ENCODE data around the gene OR6P1.

The OR6P1 gene

GRCh38 chr1:158579733-158580132 lies 9.4 kb upstream of the OR6P1 start, which contains the start of gene OR10X1:
TSS of gene OR10X1 (minus strand) at chr1:158579899. CDS start at chr1:158579899, 0 bp downstream.
- H3K27me3 ChIP-seq (ENCODE audit: insufficient read depth, low read depth) = no peaks in the 10 kb centered on the region

DNA sequence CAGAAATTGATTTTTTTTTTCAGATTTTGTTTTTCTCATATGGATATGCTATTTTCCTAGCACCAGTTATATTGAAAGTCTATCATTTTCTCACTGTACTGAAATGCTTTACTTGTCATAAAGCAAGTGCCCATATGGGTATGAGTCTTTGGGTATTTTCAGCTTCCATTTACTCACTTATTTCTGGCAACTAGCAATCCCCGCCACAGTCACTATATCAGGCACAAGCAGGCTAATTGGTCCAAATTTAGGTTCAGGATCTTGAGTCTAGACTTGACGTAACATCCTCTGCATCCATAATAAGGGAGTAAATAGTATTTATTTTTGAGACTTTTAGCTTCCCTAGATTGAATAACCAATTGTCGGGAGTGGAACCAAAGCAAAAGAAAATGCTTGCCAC lies 7.2 kb upstream of the OR6P1 start:
- Histone ChIP-seq H3K79me2 (ENCODE audit: insufficient read depth, low read depth) (no peaks in the 10 kb centered on the region), H3K27ac (no peak overlapping the region), H3K27me3 (ENCODE audit: insufficient read depth, low read depth) (no peaks in the 10 kb centered on the region), H4K20me1 (ENCODE audit: insufficient read depth) (no peaks in the 10 kb centered on the region), H3K4me2 (no peak overlapping the region), H3K4me3 (IDR thresholded peaks at IDR 0.05; ENCODE audit: insufficient read depth, low read depth, low read length) (no peak overlapping the region), H3K4me1 (ENCODE audit: low read depth, poor library complexity, severe bottlenecking) (no peaks in the 10 kb centered on the region), H2AFZ (ENCODE audit: low read depth) (no peak overlapping the region), H3K36me3 (ENCODE audit: insufficient read depth) (no peaks in the 10 kb centered on the region), H3K9ac (no peak overlapping the region)
- TF ChIP-seq, protein P1, sequence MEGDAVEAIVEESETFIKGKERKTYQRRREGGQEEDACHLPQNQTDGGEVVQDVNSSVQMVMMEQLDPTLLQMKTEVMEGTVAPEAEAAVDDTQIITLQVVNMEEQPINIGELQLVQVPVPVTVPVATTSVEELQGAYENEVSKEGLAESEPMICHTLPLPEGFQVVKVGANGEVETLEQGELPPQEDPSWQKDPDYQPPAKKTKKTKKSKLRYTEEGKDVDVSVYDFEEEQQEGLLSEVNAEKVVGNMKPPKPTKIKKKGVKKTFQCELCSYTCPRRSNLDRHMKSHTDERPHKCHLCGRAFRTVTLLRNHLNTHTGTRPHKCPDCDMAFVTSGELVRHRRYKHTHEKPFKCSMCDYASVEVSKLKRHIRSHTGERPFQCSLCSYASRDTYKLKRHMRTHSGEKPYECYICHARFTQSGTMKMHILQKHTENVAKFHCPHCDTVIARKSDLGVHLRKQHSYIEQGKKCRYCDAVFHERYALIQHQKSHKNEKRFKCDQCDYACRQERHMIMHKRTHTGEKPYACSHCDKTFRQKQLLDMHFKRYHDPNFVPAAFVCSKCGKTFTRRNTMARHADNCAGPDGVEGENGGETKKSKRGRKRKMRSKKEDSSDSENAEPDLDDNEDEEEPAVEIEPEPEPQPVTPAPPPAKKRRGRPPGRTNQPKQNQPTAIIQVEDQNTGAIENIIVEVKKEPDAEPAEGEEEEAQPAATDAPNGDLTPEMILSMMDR (conservative IDR thresholded peaks at IDR 0.05; ENCODE audit: low read depth, low read length) = no peak

More at GRCh38 chr1:158579733-158580132, 9.4 kb upstream of the OR6P1 start, which contains the start of gene OR10X1:
- TF ChIP-seq, protein P1 (conservative IDR thresholded peaks at IDR 0.05; ENCODE audit: low read depth, low read length) = no peak
- H3K9ac ChIP-seq = no peak within 1 kb of the TSS
- no peak within 1 kb of the TSS for H3K4me3 ChIP-seq (IDR thresholded peaks at IDR 0.05; ENCODE audit: insufficient read depth, low read depth, low read length)
- H3K4me2 ChIP-seq = no peak within 1 kb of the TSS
- no peak within 1 kb of the TSS for H3K27ac ChIP-seq
- H3K4me1 ChIP-seq (ENCODE audit: low read depth, poor library complexity, severe bottlenecking) = no peaks in the 10 kb centered on the region
- H2AFZ ChIP-seq (ENCODE audit: low read depth) = no peak within 1 kb of the TSS
- no peaks in the 10 kb centered on the region for H4K20me1 ChIP-seq (ENCODE audit: insufficient read depth)
- H3K36me3 ChIP-seq (ENCODE audit: insufficient read depth) = no peaks in the 10 kb centered on the region
- no peaks in the 10 kb centered on the region for H3K79me2 ChIP-seq (ENCODE audit: insufficient read depth, low read depth)

GRCh38 chr1:158572226-158572625 lies 1.8 kb upstream of the OR6P1 start:
- Histone ChIP-seq H3K4me3 (IDR thresholded peaks at IDR 0.05; ENCODE audit: insufficient read depth, low read depth, low read length) (peak overlapping the region; percentile 34), H3K4me1 (ENCODE audit: low read depth, poor library complexity, severe bottlenecking) (no peaks in the 10 kb centered on the region), H3K36me3 (ENCODE audit: insufficient read depth) (no peaks in the 10 kb centered on the region), H3K4me2 (no peak overlapping the region), H3K79me2 (ENCODE audit: insufficient read depth, low read depth) (no peaks in the 10 kb centered on the region), H2AFZ (ENCODE audit: low read depth) (no peak overlapping the region), H3K27ac (no peak overlapping the region), H3K9ac (no peak overlapping the region), H4K20me1 (ENCODE audit: insufficient read depth) (no peaks in the 10 kb centered on the region), H3K27me3 (ENCODE audit: insufficient read depth, low read depth) (no peaks in the 10 kb centered on the region)
- TF ChIP-seq, protein P1 (conservative IDR thresholded peaks at IDR 0.05; ENCODE audit: low read depth, low read length) = no peak

DNA sequence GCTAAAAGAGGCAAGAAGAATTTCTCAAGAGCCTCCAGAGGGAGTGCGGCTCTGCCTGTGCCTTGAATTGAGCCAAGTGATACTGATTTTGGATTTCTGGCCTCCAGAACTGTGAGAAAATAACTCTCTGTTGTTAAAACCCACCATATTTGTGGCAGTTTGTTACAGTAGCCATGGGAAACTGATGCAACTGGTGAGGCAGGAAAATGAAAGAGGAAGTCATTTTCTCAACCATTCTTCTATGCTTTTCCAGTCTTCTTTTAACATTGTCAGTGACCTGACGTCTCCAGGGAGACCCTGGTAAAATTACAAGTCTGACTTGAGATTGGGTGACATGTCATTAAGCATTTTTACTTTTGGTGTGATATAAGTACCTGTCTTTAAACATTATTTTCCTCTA lies 5.8 kb downstream of the OR6P1 start:
- no peaks in the 10 kb centered on the region for H4K20me1 ChIP-seq (ENCODE audit: insufficient read depth)
- no peak overlapping the region for H3K4me3 ChIP-seq (IDR thresholded peaks at IDR 0.05; ENCODE audit: insufficient read depth, low read depth, low read length)
- H3K27me3 ChIP-seq (ENCODE audit: insufficient read depth, low read depth) = no peaks in the 10 kb centered on the region
- TF ChIP-seq, protein P1 (conservative IDR thresholded peaks at IDR 0.05; ENCODE audit: low read depth, low read length) = no peak
- H3K9ac ChIP-seq = no peak overlapping the region
- no peak overlapping the region for H3K4me2 ChIP-seq
- no peak overlapping the region for H3K27ac ChIP-seq
- H3K4me1 ChIP-seq (ENCODE audit: low read depth, poor library complexity, severe bottlenecking) = no peaks in the 10 kb centered on the region
- no peaks in the 10 kb centered on the region for H3K79me2 ChIP-seq (ENCODE audit: insufficient read depth, low read depth)
- H2AFZ ChIP-seq (ENCODE audit: low read depth) = no peak overlapping the region
- no peaks in the 10 kb centered on the region for H3K36me3 ChIP-seq (ENCODE audit: insufficient read depth)
